ENCODE measurements around the gene MAP3K5.
"Not testable (repeated sequence)": the region's sequence is repeated elsewhere in the genome, so short reads cannot be mapped to it uniquely, and the experiment has no call there.

Gene MAP3K5

GRCh38 chr6:136720045-136720770 lies 72.1 kb downstream of the MAP3K5 start:
- no peak for DNase-seq

GRCh38 chr6:136719280-136720044 lies 72.8 kb downstream of the MAP3K5 start:
- no peak for DNase-seq

GRCh38 chr6:136718476-136718875 lies 73.8 kb downstream of the MAP3K5 start:
- DNase-seq: no peak

GRCh38 chr6:136717716-136717990 lies 74.6 kb downstream of the MAP3K5 start:
- DNase-seq: no peak

GRCh38 chr6:136716917-136717715 lies 75.2 kb downstream of the MAP3K5 start:
- no peak for DNase-seq

- DNase-seq: not testable (repeated sequence)
Observed at GRCh38 chr6:136712642-136713041, 79.6 kb downstream of the MAP3K5 start.

- no peak for DNase-seq
Observed at GRCh38 chr6:136711644-136712043, 80.6 kb downstream of the MAP3K5 start.

- no peak for DNase-seq
Observed at GRCh38 chr6:136710877-136711552, 81.3 kb downstream of the MAP3K5 start.

GRCh38 chr6:136709429-136709828 lies 82.8 kb downstream of the MAP3K5 start:
- no peak for DNase-seq

GRCh38 chr6:136706430-136706829 lies 85.8 kb downstream of the MAP3K5 start:
- DNase-seq: no peak

- no peak for DNase-seq
Observed at GRCh38 chr6:136703331-136703865, 88.9 kb downstream of the MAP3K5 start.

GRCh38 chr6:136701045-136701444 lies 91.2 kb downstream of the MAP3K5 start:
- no peak for DNase-seq

GRCh38 chr6:136699358-136699757 lies 92.9 kb downstream of the MAP3K5 start:
- no peak for DNase-seq

- no peak for DNase-seq
Observed at GRCh38 chr6:136696783-136697364, 95.4 kb downstream of the MAP3K5 start.

- no peak for DNase-seq
Observed at GRCh38 chr6:136696238-136696637, 96.0 kb downstream of the MAP3K5 start.

GRCh38 chr6:136695412-136695811 lies 96.9 kb downstream of the MAP3K5 start:
- DNase-seq: no peak

GRCh38 chr6:136693090-136693489 lies 99.2 kb downstream of the MAP3K5 start:
- no peak for DNase-seq

GRCh38 chr6:136687894-136688293 lies 104.4 kb downstream of the MAP3K5 start:
- not testable (repeated sequence) for DNase-seq

- DNase-seq: no peak
Observed at GRCh38 chr6:136685540-136686108, 106.7 kb downstream of the MAP3K5 start.

- no peak for DNase-seq
Observed at GRCh38 chr6:136684466-136684865, 107.8 kb downstream of the MAP3K5 start.

GRCh38 chr6:136683209-136683941 lies 108.9 kb downstream of the MAP3K5 start:
- no peak for DNase-seq
